ENCODE results near the gene MALRD1. TPM values are rescaled to one million over a fixed set of nuclear protein-coding genes. Genes with fewer than 3 reads are reported as not detected.

The MALRD1 gene
- total RNA-seq, 1 experiment from 2014 or later: not detected

DNA sequence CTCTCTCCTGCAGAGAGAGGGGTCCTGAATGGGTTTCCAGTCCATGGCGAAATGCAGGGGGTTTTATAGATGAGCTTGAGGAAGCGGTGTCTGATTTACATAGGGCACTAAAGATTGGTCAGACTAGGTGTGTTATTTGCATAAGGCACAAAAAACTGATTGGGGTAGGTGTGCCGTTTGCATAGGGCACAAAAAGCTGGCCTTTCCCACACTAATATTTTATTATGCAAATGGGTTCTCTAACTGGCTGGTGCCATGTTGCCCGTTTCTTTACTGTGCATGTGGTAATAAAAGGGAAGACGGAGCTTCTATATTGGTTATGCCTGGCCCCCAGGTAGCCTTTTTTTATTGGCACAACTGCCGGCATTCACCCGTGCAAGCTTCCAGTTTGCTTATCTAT lies 50.2 kb downstream of the MALRD1 start:
- DNase-seq (ENCODE audit: extremely low read depth, low read depth): no peak

DNA sequence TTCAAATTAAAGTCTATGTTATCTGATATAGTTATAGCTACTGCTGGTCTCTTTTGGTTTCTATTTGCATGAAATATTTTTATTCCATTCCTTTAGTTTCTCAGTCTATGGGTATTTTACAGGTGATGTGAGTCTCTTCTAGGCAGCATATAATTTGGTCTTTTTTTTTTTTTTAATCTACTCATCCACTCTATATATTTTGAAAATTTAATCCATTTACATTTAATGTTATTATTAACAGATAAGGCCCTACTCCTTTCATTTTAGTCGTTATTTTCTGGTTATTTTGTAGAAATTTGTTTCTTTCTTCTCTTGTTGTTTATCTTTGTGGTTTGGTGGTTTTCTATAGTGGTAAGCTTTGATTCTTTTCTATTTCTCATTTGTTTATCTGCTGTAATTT lies 58.8 kb downstream of the MALRD1 start:
- no peak for DNase-seq (ENCODE audit: extremely low read depth, low read depth)

DNA sequence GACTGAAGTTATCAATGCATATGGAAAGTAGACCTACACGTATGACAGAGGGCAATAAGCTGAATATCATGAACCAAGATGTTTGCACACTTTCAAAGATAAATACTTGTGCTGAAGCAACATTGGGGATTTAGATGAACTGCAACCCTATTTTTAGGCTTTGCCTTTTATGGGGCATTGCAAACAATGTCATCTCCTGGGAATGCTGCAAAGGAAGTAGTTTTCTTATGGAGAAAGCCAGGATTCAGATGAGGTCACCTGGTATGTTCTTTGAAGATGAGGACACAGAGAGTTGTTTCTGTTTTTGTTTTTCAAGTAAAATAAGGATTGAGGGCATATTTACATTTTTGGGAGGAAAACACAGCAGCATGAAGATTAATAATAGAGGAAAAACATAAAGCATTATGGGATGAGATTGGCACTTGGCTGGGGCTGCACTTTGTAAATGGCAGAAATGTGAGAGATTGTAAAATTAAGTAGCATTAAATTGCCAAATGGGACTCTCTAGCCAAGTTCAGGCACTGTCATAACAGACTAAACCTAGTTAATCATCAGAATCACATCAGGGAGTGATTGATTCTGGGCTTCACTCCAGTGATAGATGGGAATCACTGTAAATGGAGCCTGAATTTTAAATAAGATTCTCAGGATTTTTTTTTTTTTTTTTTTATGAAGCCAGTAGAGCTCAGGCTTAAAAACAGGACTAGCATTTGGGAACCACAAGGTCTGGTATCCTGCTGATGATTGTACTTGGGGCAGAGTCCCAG lies 63.1 kb downstream of the MALRD1 start:
- no peak for DNase-seq (ENCODE audit: extremely low read depth, low read depth)

DNA sequence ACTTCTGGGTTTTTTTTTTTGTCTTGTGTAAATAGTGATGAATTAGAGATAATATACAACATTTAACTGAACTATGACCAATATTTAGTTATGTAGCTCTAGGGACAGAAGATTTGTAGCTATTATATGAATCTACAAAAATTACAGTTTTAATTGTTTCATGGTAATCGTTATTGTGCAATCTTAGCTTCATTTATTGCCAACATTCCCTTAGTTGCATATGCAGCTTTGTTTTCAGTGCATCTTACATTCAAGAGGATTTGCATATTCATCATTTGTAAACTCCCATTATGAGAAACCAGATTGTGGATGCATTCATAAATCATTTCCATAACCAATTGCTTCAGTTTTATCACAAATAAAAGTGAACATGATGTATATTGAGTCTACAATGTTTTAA lies 68.8 kb downstream of the MALRD1 start:
- no peak for DNase-seq (ENCODE audit: extremely low read depth, low read depth)

DNA sequence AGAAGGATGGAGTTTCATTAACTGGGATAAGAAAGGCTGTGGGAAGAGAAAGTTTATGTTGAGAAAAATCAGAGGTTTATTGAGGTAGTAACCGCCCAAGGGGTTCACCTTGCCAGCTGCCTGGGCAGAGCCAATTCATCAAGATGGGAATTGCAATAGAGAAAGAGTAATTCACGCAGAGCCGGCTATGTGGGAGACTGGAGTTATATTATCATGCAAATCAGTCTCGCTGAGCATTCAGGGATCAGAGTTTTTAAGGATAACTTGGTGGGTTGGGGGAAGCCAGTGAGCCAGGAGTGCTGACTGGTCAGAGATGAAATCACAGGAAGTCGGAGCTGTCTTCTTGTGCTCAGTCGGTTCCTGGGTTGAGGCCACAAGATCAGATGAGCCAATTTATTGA lies 70.6 kb downstream of the MALRD1 start:
- DNase-seq (ENCODE audit: extremely low read depth, low read depth): no peak

DNA sequence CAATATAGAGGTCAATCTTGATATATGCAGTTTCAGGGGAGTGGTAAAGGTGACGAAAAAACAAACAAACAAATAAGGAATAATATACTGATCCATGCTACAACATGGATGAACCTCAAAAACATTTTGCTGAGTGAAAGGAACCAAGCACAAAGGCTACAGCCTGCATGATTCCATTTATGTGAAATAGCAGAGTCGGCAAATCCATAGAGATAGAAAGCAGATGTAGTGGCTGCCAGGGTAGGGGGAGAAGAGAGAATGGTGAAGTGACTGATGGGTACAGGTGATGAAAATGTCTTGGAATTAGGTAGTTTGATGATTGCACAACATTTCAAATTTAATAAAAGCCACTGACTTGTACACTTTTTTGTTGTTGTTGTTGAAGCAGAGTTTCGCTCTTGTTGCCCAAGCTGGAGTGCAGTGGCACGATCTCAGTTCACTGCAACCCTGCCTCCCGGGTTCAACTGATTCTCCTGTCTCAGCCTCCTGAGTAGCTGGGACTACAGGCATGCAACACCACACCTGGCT lies 71.8 kb downstream of the MALRD1 start:
- no peak for DNase-seq (ENCODE audit: extremely low read depth, low read depth)

DNA sequence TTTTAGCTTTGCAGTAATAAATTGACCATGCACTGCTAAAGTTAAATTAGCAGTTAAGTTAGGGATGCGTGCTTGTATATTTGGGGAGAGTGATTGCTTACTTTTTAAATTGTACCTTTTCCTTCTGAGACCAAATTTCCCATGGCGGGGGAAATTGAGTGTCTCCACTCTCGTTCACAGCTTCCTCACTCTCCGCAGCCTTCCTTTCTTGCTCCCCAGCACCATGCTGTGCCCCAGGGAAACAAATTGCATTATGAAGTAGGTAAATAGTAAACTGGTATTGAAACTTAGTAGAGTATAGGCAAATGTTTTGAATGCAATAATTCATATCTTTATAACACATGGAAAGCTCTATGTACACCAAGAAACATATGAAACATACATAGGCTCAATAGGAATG lies 85.4 kb downstream of the MALRD1 start:
- DNase-seq (ENCODE audit: extremely low read depth, low read depth): no peak

DNA sequence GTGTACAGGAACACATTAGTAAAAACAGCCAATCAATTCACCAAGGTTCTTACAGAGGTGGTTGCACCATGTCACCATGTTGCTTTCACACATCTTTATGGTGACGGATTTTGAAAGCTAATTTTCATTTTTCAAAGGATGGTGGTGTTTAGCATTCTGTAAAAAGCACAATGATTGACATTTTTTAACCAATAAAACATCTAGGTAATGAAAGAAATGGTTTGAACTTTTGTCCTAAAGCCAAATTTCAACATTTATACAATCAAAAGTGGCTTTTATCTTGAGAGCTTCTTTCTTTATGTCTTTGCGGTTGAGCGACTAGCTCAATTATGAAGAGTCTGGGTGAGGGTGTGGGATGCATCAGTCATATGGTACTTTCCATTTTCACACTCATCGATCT lies 94.4 kb downstream of the MALRD1 start:
- no peak for DNase-seq (ENCODE audit: extremely low read depth, low read depth)

DNA sequence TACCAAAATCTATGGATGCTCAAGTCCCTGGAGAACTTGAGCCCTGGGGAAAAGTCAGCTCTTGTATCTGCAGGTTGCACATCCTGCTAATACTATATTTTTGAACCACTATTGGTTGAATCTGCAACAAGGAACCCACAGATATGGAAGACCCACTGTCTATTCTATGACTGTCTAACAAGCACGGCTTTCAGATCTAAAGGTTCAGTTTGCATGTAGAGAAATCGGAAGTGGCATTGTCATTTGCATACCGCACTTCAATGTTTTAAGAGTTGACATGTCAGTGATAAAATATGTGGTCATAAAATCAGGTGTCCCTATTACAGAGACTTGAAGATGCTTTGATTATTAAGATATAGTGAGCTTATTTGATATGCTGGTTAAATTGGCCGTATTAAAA lies 95.6 kb downstream of the MALRD1 start:
- DNase-seq (ENCODE audit: extremely low read depth, low read depth): no peak

DNA sequence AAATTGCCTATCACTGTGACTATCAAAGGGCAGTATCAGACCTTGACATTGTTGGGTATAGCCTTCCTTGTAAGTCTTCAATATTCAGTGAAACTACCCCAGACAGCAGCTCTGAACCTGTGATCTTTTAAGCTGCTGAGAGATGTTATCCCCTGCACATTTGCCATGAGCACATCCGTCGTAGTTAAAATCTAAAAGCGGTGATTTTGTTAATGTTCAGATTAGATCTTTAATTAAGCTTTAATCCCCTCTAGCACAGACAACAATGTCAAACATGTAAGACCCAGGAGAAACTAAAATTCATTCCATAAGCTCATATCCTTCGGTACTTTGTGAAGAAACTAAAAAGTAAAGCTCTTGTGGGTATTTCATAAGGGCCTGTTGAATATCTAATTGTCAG lies 105.8 kb downstream of the MALRD1 start:
- no peak for DNase-seq (ENCODE audit: extremely low read depth, low read depth)

DNA sequence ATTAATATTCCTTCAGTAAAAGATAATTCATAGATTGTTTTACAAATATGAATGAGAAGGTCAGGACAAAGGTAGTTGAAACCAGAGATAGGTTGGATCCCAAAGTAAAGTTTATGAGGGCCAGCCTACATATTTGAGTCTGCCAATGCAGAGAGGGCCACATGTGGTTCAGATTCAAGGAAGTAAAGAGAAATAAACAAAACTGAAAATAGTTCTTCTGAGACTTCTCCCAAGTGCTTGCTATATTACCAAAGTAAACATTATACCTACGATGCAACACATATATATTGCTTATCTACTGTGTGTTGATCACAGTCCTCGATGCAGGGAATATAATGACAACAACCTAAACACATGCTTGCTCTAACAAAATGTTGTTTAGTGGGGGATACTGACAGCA lies 109.8 kb downstream of the MALRD1 start:
- no peak for DNase-seq (ENCODE audit: extremely low read depth, low read depth)

DNA sequence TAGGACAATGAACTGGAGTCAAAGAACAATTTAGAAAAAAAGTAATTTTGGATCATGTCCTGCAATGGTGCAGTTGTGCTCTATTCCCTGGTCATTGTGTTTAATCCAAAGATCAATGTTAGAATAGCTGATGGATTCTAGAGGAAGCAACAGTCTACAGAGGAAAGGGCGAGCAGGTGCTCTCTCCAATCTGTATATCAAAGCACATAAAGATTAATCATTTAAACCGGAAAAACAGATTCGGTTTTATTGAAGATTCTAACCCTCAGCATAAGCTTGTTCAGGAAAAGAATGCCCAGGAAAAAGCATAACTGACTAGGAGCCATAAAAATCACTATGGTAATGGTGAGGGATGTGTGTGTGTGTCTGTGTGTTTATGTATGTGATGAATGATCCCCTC lies 110.3 kb downstream of the MALRD1 start:
- DNase-seq (ENCODE audit: extremely low read depth, low read depth): no peak

DNA sequence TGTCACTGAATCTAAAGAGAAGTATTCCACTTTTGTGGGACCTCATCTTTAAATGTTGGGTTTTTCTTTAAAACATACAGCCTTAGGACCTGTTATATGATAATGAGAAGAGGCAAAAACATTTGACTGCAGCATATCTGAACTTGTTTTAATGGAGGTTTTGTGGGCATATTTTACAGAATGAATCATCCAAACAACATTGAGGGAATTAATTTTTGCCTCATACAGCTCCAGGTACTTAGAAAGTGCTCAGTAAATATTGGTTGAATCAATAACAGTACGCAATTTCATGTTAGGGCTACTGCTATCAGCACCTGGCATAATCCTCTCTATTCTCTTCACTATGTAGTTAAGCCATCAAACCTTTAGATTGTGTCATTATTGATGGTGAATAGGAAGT lies 115.9 kb downstream of the MALRD1 start:
- DNase-seq (ENCODE audit: extremely low read depth, low read depth): no peak

DNA sequence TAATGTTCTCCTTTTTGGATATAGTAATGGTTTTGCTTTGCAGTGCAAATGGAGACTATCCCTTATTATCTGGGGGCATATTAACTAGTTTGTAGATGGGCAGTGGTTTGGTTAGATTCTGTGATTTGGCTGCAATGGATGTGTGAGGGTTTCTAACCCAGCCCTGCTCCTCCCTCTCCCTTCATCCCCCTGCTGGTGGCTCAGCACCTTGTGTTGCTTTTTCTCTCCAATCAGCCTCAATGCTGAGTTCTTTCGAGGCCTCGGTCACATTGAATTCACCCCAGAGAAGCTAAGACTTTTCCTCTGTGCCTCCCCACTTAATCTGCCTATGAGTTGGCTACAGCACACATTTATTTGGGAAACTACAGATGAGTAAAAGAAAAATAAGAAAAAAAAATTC lies 120.0 kb downstream of the MALRD1 start:
- DNase-seq (ENCODE audit: extremely low read depth, low read depth): no peak

DNA sequence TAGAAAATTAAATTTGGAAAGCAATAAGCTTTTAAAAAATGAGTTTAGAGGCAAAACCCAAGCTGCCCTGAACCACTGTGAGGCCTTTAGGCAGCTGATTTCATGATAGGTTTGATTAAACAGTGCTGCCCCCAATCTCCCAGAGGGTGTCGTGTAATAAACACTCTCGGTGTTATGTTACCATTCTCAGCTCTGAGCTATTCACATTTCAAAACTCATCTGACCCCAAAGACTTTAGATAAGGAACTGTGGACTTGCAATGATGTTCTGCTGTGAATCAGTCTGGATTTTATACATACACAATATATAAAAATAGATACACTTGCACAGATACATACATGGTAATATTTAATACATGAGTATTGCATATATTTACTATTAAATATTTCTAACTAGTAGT lies 120.4 kb downstream of the MALRD1 start:
- DNase-seq (ENCODE audit: extremely low read depth, low read depth): no peak

DNA sequence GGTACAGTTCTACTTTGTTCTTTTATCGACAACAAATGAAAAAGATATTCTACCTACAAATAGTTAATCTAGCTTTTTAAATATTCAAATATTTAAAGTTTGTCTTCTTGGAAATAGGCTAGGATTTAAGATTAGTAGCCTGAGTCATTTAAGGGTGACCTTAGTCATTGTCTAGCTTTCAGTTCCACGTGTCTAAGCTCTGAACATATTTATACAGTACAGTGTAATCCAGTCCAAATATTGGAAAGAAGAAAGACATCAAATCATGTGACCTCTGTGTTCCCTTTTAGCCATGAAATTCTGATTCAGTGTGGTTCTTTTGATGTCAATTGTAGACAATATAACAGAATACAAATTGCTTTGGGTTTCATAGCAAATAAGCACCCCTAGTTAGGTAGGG lies 121.1 kb downstream of the MALRD1 start:
- DNase-seq (ENCODE audit: extremely low read depth, low read depth): no peak

DNA sequence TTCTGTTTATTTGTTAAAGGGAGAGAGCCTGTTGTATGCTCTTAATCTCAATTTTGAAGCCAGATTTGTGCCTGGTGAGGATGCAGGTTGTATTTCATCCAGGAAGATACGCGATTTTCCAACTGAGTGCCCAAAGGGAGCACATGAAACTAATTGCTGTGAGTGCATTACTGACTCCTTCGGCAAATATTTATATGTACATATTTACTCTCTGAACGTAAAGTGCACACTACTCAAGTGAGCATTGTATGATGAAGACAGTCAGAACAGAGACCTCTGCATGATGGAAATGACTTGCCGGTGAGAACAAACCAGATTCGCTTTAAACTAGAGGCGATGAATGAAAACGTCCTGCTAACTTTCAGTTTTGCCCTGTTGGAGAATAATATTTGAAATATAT lies 130.1 kb downstream of the MALRD1 start:
- DNase-seq (ENCODE audit: extremely low read depth, low read depth): no peak

DNA sequence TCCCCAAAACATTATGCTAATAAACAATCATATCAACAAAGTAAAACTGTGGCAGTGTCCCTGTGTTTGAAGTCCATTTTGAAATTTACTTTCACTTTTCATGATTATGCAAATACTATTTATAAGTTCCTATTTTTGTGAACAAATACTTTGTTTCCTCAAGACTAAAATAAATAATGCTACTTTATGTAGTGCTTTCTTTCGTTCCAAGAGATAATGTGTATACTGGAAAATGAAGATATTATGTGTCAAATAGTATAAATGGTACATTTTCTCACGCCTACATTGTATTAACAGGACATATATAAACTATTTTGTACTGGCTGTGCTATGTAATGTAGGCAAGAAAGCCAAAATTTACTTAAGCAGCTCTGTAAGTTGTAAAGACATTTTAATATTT lies 136.3 kb downstream of the MALRD1 start:
- no peak for DNase-seq (ENCODE audit: extremely low read depth, low read depth)

DNA sequence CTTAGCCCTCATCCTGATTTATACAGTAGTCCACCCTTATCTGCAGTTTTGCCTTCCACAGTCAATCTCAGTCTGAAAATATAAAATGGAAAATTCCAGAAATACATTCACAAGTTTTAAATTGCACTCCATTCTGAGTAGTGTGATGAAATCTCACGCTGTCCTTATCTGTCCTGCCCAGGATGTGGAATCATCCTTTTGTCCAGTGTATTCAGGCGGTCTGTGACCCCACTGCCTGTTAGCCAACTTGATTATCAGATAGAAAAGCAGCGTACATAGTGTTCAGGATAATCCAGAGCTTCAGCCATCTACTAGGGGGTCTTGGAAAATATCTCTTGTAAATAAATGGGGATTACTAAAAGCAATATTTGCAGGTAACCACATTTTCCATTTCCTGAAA lies 146.3 kb downstream of the MALRD1 start:
- no peak for DNase-seq (ENCODE audit: extremely low read depth, low read depth)

DNA sequence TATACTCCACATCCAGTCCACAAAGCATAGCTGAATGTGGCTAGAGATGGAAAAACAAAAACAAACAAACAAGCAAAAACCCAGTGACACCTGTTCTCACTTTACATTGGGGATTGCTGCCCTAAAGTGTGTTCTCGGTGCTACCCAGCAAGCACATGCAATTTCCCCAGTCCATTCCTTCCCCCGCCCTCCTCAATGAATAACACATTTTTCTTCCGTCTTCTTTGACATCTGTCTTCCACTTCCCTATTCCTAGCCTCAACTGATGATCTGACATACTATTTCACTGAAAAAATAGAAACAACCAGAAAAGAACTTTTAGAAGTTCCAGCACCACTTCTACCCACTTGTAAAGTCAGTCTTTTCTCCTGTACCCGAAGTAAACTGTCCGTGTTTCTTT lies 147.1 kb downstream of the MALRD1 start:
- DNase-seq (ENCODE audit: extremely low read depth, low read depth): no peak

DNA sequence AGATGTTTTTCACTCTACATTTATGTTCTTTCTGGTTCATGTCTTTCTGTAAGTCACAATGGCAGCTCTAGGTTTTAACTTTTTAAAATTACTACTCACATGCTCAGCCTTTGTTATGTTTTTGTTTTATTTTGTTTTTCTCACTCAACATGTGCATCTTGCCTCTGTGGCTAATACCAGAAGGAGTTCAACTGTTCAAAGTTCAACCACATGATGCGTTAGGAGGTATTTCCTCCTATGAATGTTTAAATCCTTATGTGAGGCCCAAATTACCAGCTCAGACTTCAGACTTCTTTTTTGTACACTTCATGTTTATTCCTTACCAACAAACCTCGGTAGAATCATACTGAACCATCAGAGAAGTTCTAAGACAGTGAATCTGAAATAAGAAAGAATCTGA lies 151.6 kb downstream of the MALRD1 start:
- no peak for DNase-seq (ENCODE audit: extremely low read depth, low read depth)

DNA sequence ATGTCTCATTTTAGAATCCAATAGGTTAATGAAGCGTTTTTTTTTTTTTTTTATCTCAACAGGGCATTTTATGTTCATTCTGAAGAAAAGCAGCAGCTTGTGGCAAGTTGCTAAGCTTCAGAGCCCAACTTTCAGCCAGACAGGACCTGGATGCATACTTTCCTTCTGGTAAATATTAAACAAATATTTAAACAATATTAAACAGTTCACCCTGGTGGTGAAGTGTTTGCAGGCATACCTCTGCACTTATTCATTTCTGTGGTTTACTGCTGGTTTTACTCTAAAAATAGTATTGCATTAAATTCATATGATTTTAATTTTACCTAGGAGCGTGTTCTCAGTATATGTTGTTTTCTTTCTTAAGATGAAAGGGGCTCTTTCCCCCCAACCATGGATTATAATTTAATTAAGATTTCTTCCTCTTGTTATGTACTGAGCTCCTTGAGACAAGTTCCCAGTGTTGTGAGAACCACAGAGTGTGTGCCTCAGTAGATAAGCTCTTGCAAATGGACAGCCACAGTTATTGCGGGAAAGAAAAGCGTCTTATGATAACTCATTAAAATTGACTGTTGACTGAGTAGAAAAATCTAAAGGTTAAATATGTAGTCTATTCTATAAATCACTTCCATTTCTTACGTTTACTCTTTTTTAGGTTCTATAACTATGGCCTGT lies 155.8 kb downstream of the MALRD1 start:
- no peak for DNase-seq (ENCODE audit: extremely low read depth, low read depth)

Measured in NCI-H460 (cell line).